ENCODE results near the gene IRAK4. TPM values are rescaled to one million over a fixed set of nuclear protein-coding genes. Genes with fewer than 3 reads are reported as not detected.

The IRAK4 gene
- total and polyA plus RNA-seq, 12 donors: 3.6 to 8.1 (median 4.1) TPM

- intact Hi-C loops (cut with DNase I): no loop called here
- 90 to 94% methylated on average over 3 of the region's 3 CpGs for WGBS, 2 donors
- ATAC-seq (no peak), DNase-seq (no peak)
- Histone ChIP-seq H3K4me1 (no peaks in the 10 kb centered on the region), H3K27ac (no peak overlapping the region), H3K9me3 (no peaks in the 10 kb centered on the region), H3K36me3 (peaks cover 0 to 95% (median 16%) of the 10 kb centered on the region in 9 donors), H3K4me3 (no peak overlapping the region), H3K27me3 (no peaks in the 10 kb centered on the region)
- TF ChIP-seq, protein P1, sequence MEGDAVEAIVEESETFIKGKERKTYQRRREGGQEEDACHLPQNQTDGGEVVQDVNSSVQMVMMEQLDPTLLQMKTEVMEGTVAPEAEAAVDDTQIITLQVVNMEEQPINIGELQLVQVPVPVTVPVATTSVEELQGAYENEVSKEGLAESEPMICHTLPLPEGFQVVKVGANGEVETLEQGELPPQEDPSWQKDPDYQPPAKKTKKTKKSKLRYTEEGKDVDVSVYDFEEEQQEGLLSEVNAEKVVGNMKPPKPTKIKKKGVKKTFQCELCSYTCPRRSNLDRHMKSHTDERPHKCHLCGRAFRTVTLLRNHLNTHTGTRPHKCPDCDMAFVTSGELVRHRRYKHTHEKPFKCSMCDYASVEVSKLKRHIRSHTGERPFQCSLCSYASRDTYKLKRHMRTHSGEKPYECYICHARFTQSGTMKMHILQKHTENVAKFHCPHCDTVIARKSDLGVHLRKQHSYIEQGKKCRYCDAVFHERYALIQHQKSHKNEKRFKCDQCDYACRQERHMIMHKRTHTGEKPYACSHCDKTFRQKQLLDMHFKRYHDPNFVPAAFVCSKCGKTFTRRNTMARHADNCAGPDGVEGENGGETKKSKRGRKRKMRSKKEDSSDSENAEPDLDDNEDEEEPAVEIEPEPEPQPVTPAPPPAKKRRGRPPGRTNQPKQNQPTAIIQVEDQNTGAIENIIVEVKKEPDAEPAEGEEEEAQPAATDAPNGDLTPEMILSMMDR (IDR thresholded peaks at IDR 0.05): no peak
Measured at GRCh38 chr12:43736927-43737440, 21.8 kb upstream of the IRAK4 start.

DNA sequence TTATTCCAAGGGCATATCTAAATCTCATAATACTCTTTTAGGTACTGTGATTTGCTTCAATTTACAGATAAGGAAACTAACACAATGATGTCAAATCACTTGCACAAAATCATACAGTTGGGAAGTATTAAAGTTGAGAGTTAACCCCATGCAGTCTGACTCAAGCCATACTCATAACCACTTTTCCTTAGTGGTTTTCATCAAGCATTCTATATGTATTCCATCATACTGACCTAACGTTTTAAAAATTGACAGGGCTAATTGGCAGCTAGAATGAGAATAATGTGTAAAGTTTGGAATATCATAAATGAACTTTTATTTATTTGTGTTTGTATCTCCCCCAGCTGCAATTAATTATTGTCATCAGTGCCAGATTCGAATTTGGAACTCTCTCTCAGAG, 21.1 kb upstream of the IRAK4 start:
- Histone ChIP-seq H3K27ac (no peak overlapping the region), H3K36me3 (peaks cover 0 to 96% (median 16%) of the 10 kb centered on the region in 9 donors), H3K9me3 (no peaks in the 10 kb centered on the region), H3K27me3 (no peaks in the 10 kb centered on the region), H3K4me1 (no peaks in the 10 kb centered on the region), H3K4me3 (no peak overlapping the region)
- DNase-seq (no peak), ATAC-seq (no peak)
- WGBS, 2 donors: 64 to 66% methylated on average over 2 of the region's 2 CpGs
- intact Hi-C loops (cut with DNase I): no loop called here
- TF ChIP-seq, protein P1 (IDR thresholded peaks at IDR 0.05): no peak

DNA sequence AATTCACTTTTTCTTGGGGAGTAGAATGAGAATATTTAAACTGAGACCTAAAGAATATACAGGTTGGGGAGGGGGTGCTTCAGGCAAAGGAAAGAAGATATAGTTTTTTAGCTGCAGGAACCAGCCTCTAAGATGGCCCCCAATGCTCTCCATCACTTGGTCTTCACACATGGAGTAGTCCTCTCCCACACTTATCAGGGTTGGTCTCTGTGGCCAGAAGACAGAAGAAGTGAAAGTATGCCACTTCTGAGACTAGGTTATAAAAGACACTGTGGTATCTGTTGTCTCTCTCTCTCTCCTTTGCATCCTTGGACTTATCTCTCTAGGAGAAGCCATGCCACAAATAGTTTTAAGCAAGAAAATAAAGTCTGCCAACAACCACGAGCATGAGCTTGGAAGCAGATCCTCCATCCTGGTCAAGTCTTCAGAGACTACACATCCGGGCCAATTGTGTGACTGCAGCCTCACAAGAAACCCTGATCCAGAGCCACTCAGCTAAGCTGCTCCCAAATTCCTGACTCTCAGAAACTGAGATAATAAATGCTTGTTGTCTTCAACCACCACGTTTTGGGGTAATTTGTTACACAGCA, 18.1 kb upstream of the IRAK4 start:
- Histone ChIP-seq H3K27ac (no peak overlapping the region), H3K4me1 (no peaks in the 10 kb centered on the region), H3K9me3 (no peaks in the 10 kb centered on the region), H3K4me3 (no peak overlapping the region), H3K36me3 (peaks cover 0 to 98% (median 19%) of the 10 kb centered on the region in 9 donors), H3K27me3 (no peaks in the 10 kb centered on the region)
- no peak for DNase-seq
- ATAC-seq: no peak
- intact Hi-C loops (cut with DNase I): no loop called here
- 68 to 71% methylated on average over 3 of the region's 3 CpGs for WGBS, 2 donors
- TF ChIP-seq, protein P1 (IDR thresholded peaks at IDR 0.05): no peak

GRCh38 chr12:43742106-43742505, 16.6 kb upstream of the IRAK4 start:
- no peak for DNase-seq
- Histone ChIP-seq H3K27ac (no peak overlapping the region), H3K4me3 (no peak overlapping the region), H3K4me1 (no peaks in the 10 kb centered on the region), H3K27me3 (no peaks in the 10 kb centered on the region), H3K36me3 (peaks cover 0 to 93% (median 10%) of the 10 kb centered on the region in 9 donors), H3K9me3 (no peaks in the 10 kb centered on the region)
- intact Hi-C loops (cut with DNase I): no loop called here
- TF ChIP-seq, protein P1 (IDR thresholded peaks at IDR 0.05): no peak
- ATAC-seq: no peak

Data from heart right ventricle (tissue), 16 donors.